Activated CD4-positive, alpha-beta T cell treated with anti-CD3 and anti-CD28 coated beads, Interleukin-2, amount 10 ng/mL, durations not matched to agents 7 days and 5 days (primary cell): ENCODE data around the gene SH2D4B. TPM values are rescaled to one million over a fixed set of nuclear protein-coding genes. Genes with fewer than 3 reads are reported as not detected.
A peak's percentile ranks its signal among the peaks of the same experiment; 100 is the strongest.

Source experiments
- CTCF ChIA-PET: fragments of 350-600 bp; sonication (Branson Sonifier 250); formaldehyde crosslinking; loops from one replicate; lab custom pipeline; 2021; ENCODE audit warnings: antibody characterized with exemption; lab: Charles Lee
- POLR2A ChIA-PET: fragments of 350-600 bp; sonication (Branson Sonifier 250); formaldehyde crosslinking; loops from one replicate; lab custom pipeline; 2021; ENCODE audit warnings: antibody characterized with exemption; lab: Charles Lee
- DNase-seq: peaks from one replicate; pipeline ENCODE4 v3.0.0-alpha.2; 2020
- H3K27ac Mint-ChIP-seq: one replicate; pipeline ENCODE4 v1.8.0; 2021; ENCODE audit warnings: mild to moderate bottlenecking, moderate library complexity, mixed read lengths
- H3K27me3 Mint-ChIP-seq: one replicate; pipeline ENCODE4 v1.8.0; 2021; ENCODE audit warnings: mixed read lengths
- H3K36me3 Mint-ChIP-seq: one replicate; pipeline ENCODE4 v1.8.0; 2021; ENCODE audit warnings: low read depth, mixed read lengths
- H3K4me1 Mint-ChIP-seq: one replicate; pipeline ENCODE4 v1.8.0; 2021; ENCODE audit warnings: mixed read lengths
- H3K4me3 Mint-ChIP-seq: one replicate; pipeline ENCODE4 v1.8.0; 2021; ENCODE audit warnings: mild to moderate bottlenecking, moderate library complexity, mixed read lengths
- H3K9me3 Mint-ChIP-seq: one replicate; pipeline ENCODE4 v1.8.0; 2021; ENCODE audit warnings: mixed read lengths
- total RNA-seq, 2 experiments: library from RNA; stranded (reverse); gene quantifications; one replicate each; pipeline ENCODE4 v1.2.3, GENCODE V29; 2021

The SH2D4B gene
- total RNA-seq, 2 experiments from 2014 or later = 0.07 to 0.10 TPM

DNA sequence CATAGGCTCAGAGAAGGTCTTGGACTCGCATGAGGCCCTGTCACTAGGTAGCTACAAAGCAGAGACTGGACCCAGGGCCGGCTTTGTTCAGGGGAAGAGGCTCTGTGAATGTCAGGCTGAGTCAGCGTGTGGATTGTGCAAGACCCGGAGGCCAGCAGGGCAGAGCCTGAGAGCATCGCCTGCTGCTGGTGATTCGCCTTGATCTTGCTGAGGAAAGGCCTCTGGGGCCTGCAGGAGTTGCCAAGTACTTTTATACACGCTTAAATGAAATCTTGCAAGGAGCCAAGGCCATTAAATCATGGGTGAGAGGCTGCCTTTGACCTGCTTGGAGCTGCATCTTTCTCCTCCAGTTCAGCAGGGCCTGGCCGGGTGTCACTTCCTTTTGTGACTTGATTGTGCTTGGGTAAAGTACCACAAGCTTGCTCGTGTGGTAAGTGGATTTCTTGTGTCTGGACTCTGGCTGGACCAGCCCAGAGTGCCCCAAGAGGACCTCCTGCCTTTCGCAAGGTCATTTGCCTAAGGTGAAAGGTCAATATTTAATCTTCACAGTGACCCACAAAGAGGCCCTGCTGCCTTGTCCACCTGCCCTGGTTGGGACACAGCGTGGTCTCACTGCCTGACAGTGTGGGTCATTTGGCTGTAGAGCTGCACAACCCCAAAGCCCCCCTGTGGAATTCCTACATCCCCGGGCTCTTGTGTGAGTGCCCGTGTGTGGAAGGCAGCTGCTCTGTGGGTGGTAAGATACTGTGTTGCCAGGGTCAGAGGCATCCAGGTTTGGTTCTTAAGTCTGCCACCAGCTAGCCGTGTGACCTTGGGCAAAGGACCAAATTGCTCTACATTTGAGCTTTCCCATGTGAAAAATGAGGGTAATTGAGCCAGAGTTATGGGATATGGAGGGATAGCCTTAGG lies 38.6 kb upstream of the SH2D4B start:
- Mint-ChIP-seq H3K4me1 (peaks cover 98% of the 10 kb centered on the region), H3K4me3 (peak overlapping the region; percentile 44), H3K27ac (peak overlapping the region; percentile 89), H3K36me3 (peaks cover 77% of the 10 kb centered on the region), H3K9me3 (peaks cover 5% of the 10 kb centered on the region), H3K27me3 (no peaks in the 10 kb centered on the region)
- ChIA-PET POLR2A (interaction anchor here (1.0 to 1.7 kb wide), 2 partner anchors 27 to 42 kb away, joined by 3 to 6 read pairs; no protein-coding TSS in a partner anchor), CTCF (interaction anchor here (0.6 to 9.8 kb wide), 14 partner anchors 9 to 119 kb away, joined by 3 to 118 read pairs (median 5); partner anchors contain the start of gene PRXL2A)
- peak; percentile 45 for DNase-seq

GRCh38 chr10:80500572-80501380 lies 36.9 kb upstream of the SH2D4B start:
- peaks cover 5% of the 10 kb centered on the region for H3K9me3 Mint-ChIP-seq
- ChIA-PET CTCF (interaction anchor here (0.6 to 9.8 kb wide), 11 partner anchors 11 to 123 kb away, joined by 3 to 118 read pairs (median 5); no protein-coding TSS in a partner anchor), POLR2A (no interaction called here)
- peaks cover 98% of the 10 kb centered on the region for H3K4me1 Mint-ChIP-seq
- H3K36me3 Mint-ChIP-seq = peaks cover 63% of the 10 kb centered on the region
- peak overlapping the region; percentile 28 for H3K4me3 Mint-ChIP-seq
- no peaks in the 10 kb centered on the region for H3K27me3 Mint-ChIP-seq
- DNase-seq = no peak
- H3K27ac Mint-ChIP-seq = peak overlapping the region; percentile 66

DNA sequence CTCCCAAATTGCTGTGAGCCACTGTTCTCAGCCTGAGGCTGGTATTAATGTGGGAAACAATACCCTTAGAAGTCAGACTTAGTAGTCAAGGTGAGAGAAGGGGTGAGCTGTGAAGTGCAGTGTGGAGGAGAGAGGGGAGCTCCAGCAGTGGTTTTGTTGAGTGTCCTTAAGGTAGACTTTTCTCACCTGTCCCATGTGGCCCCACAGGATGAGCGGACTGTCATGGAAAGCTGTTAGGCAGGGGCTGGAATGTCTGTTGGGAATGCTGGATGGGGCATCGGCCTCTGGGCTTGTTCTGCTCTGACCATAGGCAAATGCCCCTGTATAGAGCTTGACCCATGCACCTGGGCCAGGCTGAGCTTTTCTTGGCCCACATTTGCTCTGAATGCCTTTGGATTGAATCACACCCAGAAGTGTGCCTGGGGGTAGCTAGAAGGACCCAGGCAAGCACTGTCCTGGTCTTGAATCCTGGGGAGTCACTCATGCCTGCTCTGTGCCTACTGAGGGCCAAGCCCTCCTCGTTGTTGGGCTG lies 36.3 kb upstream of the SH2D4B start:
- H3K4me1 Mint-ChIP-seq = peaks cover 97% of the 10 kb centered on the region
- DNase-seq = no peak
- H3K27me3 Mint-ChIP-seq = no peaks in the 10 kb centered on the region
- POLR2A ChIA-PET = no interaction called here
- H3K27ac Mint-ChIP-seq = peak overlapping the region; percentile 37
- CTCF ChIA-PET = interaction anchor here (0.6 to 9.8 kb wide), 10 partner anchors 10 to 124 kb away, joined by 3 to 118 read pairs (median 6); no protein-coding TSS in a partner anchor
- peaks cover 2% of the 10 kb centered on the region for H3K9me3 Mint-ChIP-seq
- no peak overlapping the region for H3K4me3 Mint-ChIP-seq
- H3K36me3 Mint-ChIP-seq = peaks cover 59% of the 10 kb centered on the region

- Mint-ChIP-seq H3K4me3 (no peak overlapping the region), H3K4me1 (peaks cover 91% of the 10 kb centered on the region), H3K27me3 (no peaks in the 10 kb centered on the region), H3K9me3 (no peaks in the 10 kb centered on the region), H3K27ac (peak overlapping the region; percentile 37), H3K36me3 (peaks cover 53% of the 10 kb centered on the region)
- POLR2A ChIA-PET = no interaction called here
- CTCF ChIA-PET = interaction anchor here (0.6 to 9.8 kb wide), 9 partner anchors 9 to 124 kb away, joined by 3 to 118 read pairs (median 5); no protein-coding TSS in a partner anchor
- no peak for DNase-seq
Measured at GRCh38 chr10:80501913-80502521, 35.7 kb upstream of the SH2D4B start.

- Mint-ChIP-seq H3K9me3 (no peaks in the 10 kb centered on the region), H3K4me1 (peaks cover 85% of the 10 kb centered on the region), H3K27me3 (no peaks in the 10 kb centered on the region), H3K36me3 (peaks cover 50% of the 10 kb centered on the region), H3K4me3 (no peak overlapping the region), H3K27ac (peak overlapping the region; percentile 87)
- DNase-seq = no peak
- CTCF ChIA-PET = interaction anchor here (0.8 to 9.8 kb wide), 11 partner anchors 9 to 125 kb away, joined by 3 to 118 read pairs (median 9); no protein-coding TSS in a partner anchor
- POLR2A ChIA-PET = interaction anchor here (1.5 kb wide), 1 partner anchor 42 kb away, joined by 3 read pairs; no protein-coding TSS in a partner anchor
Measured at GRCh38 chr10:80502621-80503583, 34.8 kb upstream of the SH2D4B start.

DNA sequence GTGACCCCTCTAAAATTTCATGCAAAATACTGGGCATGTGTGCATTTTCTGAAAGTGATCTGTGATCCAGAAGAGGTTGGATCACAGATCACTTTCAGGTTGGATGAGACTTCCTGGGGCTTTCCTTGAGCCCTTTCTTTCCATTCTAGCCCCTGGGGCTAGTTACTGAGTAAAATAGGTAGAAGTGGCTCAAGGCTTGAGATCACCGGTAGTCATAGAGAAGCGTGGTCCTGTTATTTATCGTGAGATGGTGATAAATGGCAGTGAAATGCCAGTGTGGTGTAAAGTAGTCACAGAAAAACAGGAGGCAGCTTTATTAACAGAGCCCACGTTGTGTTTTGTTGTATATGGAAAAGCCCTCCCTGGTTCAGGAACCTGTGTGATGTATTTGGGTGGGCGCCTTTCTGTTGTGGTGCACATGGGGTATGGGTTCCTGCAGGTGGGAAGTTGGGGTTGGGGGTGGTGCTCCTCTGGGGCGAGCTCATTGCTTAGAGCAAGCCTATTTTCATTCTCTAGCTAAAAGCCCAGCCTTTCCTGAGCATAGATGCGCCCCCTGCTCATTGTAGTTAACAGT lies 34.0 kb upstream of the SH2D4B start:
- H3K9me3 Mint-ChIP-seq = no peaks in the 10 kb centered on the region
- H3K4me3 Mint-ChIP-seq = no peak overlapping the region
- no peak for DNase-seq
- POLR2A ChIA-PET = interaction anchor here (1.5 kb wide), 1 partner anchor 43 kb away, joined by 3 read pairs; no protein-coding TSS in a partner anchor
- H3K27ac Mint-ChIP-seq = peak overlapping the region; percentile 87
- CTCF ChIA-PET = interaction anchor here (0.9 to 9.8 kb wide), 9 partner anchors 9 to 126 kb away, joined by 3 to 118 read pairs (median 10); partner anchors contain the start of gene SH2D4B
- peaks cover 77% of the 10 kb centered on the region for H3K4me1 Mint-ChIP-seq
- no peaks in the 10 kb centered on the region for H3K27me3 Mint-ChIP-seq
- peaks cover 44% of the 10 kb centered on the region for H3K36me3 Mint-ChIP-seq

GRCh38 chr10:80504158-80504811 lies 33.4 kb upstream of the SH2D4B start:
- peaks cover 71% of the 10 kb centered on the region for H3K4me1 Mint-ChIP-seq

GRCh38 chr10:80504897-80505465 lies 32.7 kb upstream of the SH2D4B start:
- H3K27ac Mint-ChIP-seq = peak overlapping the region; percentile 87
- peaks cover 71% of the 10 kb centered on the region for H3K4me1 Mint-ChIP-seq
- ChIA-PET CTCF (interaction anchor here (0.7 to 9.8 kb wide), 34 partner anchors 8 to 132 kb away, joined by 3 to 118 read pairs (median 7); partner anchors contain the start of genes PRXL2A and SH2D4B), POLR2A (no interaction called here)
- no peaks in the 10 kb centered on the region for H3K27me3 Mint-ChIP-seq
- DNase-seq = no peak
- no peaks in the 10 kb centered on the region for H3K9me3 Mint-ChIP-seq
- H3K4me3 Mint-ChIP-seq = no peak overlapping the region
- H3K36me3 Mint-ChIP-seq = peaks cover 41% of the 10 kb centered on the region

More at GRCh38 chr10:80504158-80504811, 33.4 kb upstream of the SH2D4B start:
- no peak overlapping the region for H3K4me3 Mint-ChIP-seq
- peak overlapping the region; percentile 87 for H3K27ac Mint-ChIP-seq
- H3K27me3 Mint-ChIP-seq = no peaks in the 10 kb centered on the region
- ChIA-PET POLR2A (no interaction called here), CTCF (interaction anchor here (0.7 to 9.8 kb wide), 16 partner anchors 8 to 129 kb away, joined by 3 to 118 read pairs (median 9); partner anchors contain the start of gene SH2D4B)
- DNase-seq = no peak
- H3K9me3 Mint-ChIP-seq = no peaks in the 10 kb centered on the region
- H3K36me3 Mint-ChIP-seq = peaks cover 40% of the 10 kb centered on the region

DNA sequence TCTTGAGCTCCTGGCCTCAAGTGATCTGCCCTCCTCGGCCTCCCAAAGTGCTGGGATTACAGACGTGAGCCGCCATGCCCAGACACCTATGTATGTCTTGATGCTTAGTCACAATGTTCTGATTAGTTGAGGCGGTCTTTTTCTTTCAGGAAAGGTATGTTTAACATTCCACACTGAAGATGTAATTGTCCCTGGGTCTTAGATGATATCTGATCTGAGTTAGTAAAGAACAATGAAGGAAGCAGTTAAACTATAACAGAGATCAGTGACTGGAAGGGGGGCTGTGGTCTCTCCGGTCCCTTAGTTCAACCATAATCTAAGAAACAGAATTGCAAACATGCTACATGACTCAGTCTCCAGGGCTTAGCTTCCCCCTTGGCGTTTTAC lies 31.5 kb upstream of the SH2D4B start:
- Mint-ChIP-seq H3K9me3 (no peaks in the 10 kb centered on the region), H3K4me1 (peaks cover 70% of the 10 kb centered on the region), H3K27me3 (no peaks in the 10 kb centered on the region), H3K4me3 (no peak overlapping the region), H3K27ac (peak overlapping the region; percentile 57), H3K36me3 (peaks cover 43% of the 10 kb centered on the region)
- no peak for DNase-seq
- ChIA-PET CTCF (interaction anchor here (0.7 to 9.8 kb wide), 35 partner anchors 8 to 133 kb away, joined by 3 to 118 read pairs (median 7); partner anchors contain the start of genes PRXL2A and SH2D4B), POLR2A (no interaction called here)
